ENCODE results near the gene MT1M. TPM values are rescaled to one million over a fixed set of nuclear protein-coding genes. Genes with fewer than 3 reads are reported as not detected.

Gene MT1M
- total RNA-seq, 2 experiments from 2014 or later, result not detected

- no peak overlapping the region for H3K4me3 Mint-ChIP-seq
- H3K36me3 Mint-ChIP-seq (ENCODE audit: low read depth), result no peaks in the 10 kb centered on the region
- peaks cover 27% of the 10 kb centered on the region for H3K4me1 Mint-ChIP-seq (ENCODE audit: low read depth)
- CTCF ChIA-PET, result interaction anchor here (0.9 to 2.3 kb wide), 6 partner anchors 13 to 71 kb away, joined by 3 to 9 read pairs (median 4); partner anchors contain the start of gene MT2A
- no peak overlapping the region for H3K27ac Mint-ChIP-seq
- peaks cover 73% of the 10 kb centered on the region for H3K27me3 Mint-ChIP-seq (ENCODE audit: low read depth)
- ATAC-seq (no peak), DNase-seq (no peak)
- POLR2A ChIA-PET, result interaction anchor here (1.0 to 1.6 kb wide), 2 partner anchors 12 kb away, joined by 3 to 4 read pairs; no protein-coding TSS in a partner anchor
- H3K9me3 Mint-ChIP-seq (ENCODE audit: insufficient read depth), result no peaks in the 10 kb centered on the region
Measured at GRCh38 chr16:56631197-56631596, 1.3 kb upstream of the MT1M start.

GRCh38 chr16:56631832-56632155, 665 bp upstream of the MT1M start:
- H3K4me1 Mint-ChIP-seq (ENCODE audit: low read depth), result peaks cover 29% of the 10 kb centered on the region
- ChIA-PET CTCF (interaction anchor here (1.1 to 2.3 kb wide), 2 partner anchors 12 to 31 kb away, joined by 3 to 6 read pairs; no protein-coding TSS in a partner anchor), POLR2A (no interaction called here)
- peak overlapping the region; percentile 56 for H3K4me3 Mint-ChIP-seq
- H3K36me3 Mint-ChIP-seq (ENCODE audit: low read depth), result no peaks in the 10 kb centered on the region
- no peak overlapping the region for H3K27ac Mint-ChIP-seq
- DNase-seq, result no peak
- H3K9me3 Mint-ChIP-seq (ENCODE audit: insufficient read depth), result no peaks in the 10 kb centered on the region
- ATAC-seq, result no peak
- peaks cover 79% of the 10 kb centered on the region for H3K27me3 Mint-ChIP-seq (ENCODE audit: low read depth)

GRCh38 chr16:56632848-56633365, 448 bp downstream of the MT1M start:
- peaks cover 32% of the 10 kb centered on the region for H3K4me1 Mint-ChIP-seq (ENCODE audit: low read depth)
- H3K4me3 Mint-ChIP-seq, result peak overlapping the region; percentile 55
- POLR2A ChIA-PET, result no interaction called here
- ATAC-seq (no peak), DNase-seq (no peak)
- no peak overlapping the region for H3K27ac Mint-ChIP-seq
- no peaks in the 10 kb centered on the region for H3K36me3 Mint-ChIP-seq (ENCODE audit: low read depth)
- H3K27me3 Mint-ChIP-seq (ENCODE audit: low read depth), result peaks cover 86% of the 10 kb centered on the region
- H3K9me3 Mint-ChIP-seq (ENCODE audit: insufficient read depth), result no peaks in the 10 kb centered on the region
- CTCF ChIA-PET, result no interaction called here

GRCh38 chr16:56633535-56633934, 1.1 kb downstream of the MT1M start:
- H3K4me1 Mint-ChIP-seq (ENCODE audit: low read depth), result peaks cover 36% of the 10 kb centered on the region
- POLR2A ChIA-PET, result interaction anchor here (1.7 kb wide), 1 partner anchor 8 kb away, joined by 6 read pairs; the partner anchor contains the start of gene MT1E
- H3K27ac Mint-ChIP-seq, result no peak overlapping the region

GRCh38 chr16:56634715-56635440, 2.4 kb downstream of the MT1M start:
- Mint-ChIP-seq H3K27me3 (ENCODE audit: low read depth) (peaks cover 91% of the 10 kb centered on the region), H3K9me3 (ENCODE audit: insufficient read depth) (no peaks in the 10 kb centered on the region), H3K27ac (no peak overlapping the region), H3K4me3 (peak overlapping the region; percentile 30), H3K36me3 (ENCODE audit: low read depth) (no peaks in the 10 kb centered on the region), H3K4me1 (ENCODE audit: low read depth) (peaks cover 38% of the 10 kb centered on the region)
- DNase-seq, result no peak
- ChIA-PET POLR2A (interaction anchor here (1.7 kb wide), 1 partner anchor 9 kb away, joined by 6 read pairs; the partner anchor contains the start of gene MT1E), CTCF (interaction anchor here (1.5 kb wide), 1 partner anchor 67 kb away, joined by 3 read pairs; no protein-coding TSS in a partner anchor)
- no peak for ATAC-seq

More at GRCh38 chr16:56633535-56633934, 1.1 kb downstream of the MT1M start:
- H3K27me3 Mint-ChIP-seq (ENCODE audit: low read depth), result peaks cover 89% of the 10 kb centered on the region
- ATAC-seq (no peak), DNase-seq (no peak)
- no peaks in the 10 kb centered on the region for H3K36me3 Mint-ChIP-seq (ENCODE audit: low read depth)
- CTCF ChIA-PET, result no interaction called here
- no peaks in the 10 kb centered on the region for H3K9me3 Mint-ChIP-seq (ENCODE audit: insufficient read depth)
- H3K4me3 Mint-ChIP-seq, result no peak overlapping the region

- CTCF ChIA-PET, result interaction anchor here (1.5 kb wide), 1 partner anchor 67 kb away, joined by 3 read pairs; no protein-coding TSS in a partner anchor
- POLR2A ChIA-PET, result interaction anchor here (0.6 to 1.7 kb wide), 2 partner anchors 10 to 60 kb away, joined by 3 to 6 read pairs; partner anchors contain the start of gene MT1E
Measured at GRCh38 chr16:56635441-56635967, 3.0 kb downstream of the MT1M start.

GRCh38 chr16:56636616-56637413, 4.4 kb downstream of the MT1M start:
- ATAC-seq, result no peak
- CTCF ChIA-PET, result interaction anchor here (0.7 kb wide), 1 partner anchor 11 kb away, joined by 3 read pairs; the partner anchor contains the start of gene MT1E
- no peaks in the 10 kb centered on the region for H3K9me3 Mint-ChIP-seq (ENCODE audit: insufficient read depth)
- no peak overlapping the region for H3K4me3 Mint-ChIP-seq
- H3K36me3 Mint-ChIP-seq (ENCODE audit: low read depth), result no peaks in the 10 kb centered on the region
- H3K27me3 Mint-ChIP-seq (ENCODE audit: low read depth), result peaks cover 89% of the 10 kb centered on the region
- H3K27ac Mint-ChIP-seq, result no peak overlapping the region
- POLR2A ChIA-PET, result interaction anchor here (1.0 kb wide), 1 partner anchor 46 kb away, joined by 3 read pairs; no protein-coding TSS in a partner anchor
- peaks cover 35% of the 10 kb centered on the region for H3K4me1 Mint-ChIP-seq (ENCODE audit: low read depth)
- no peak for DNase-seq

More at GRCh38 chr16:56635441-56635967, 3.0 kb downstream of the MT1M start:
- peaks cover 38% of the 10 kb centered on the region for H3K4me1 Mint-ChIP-seq (ENCODE audit: low read depth)
- no peak overlapping the region for H3K27ac Mint-ChIP-seq
- H3K4me3 Mint-ChIP-seq, result peak overlapping the region; percentile 40
- ATAC-seq (peak; percentile 11), DNase-seq (no peak)
- H3K27me3 Mint-ChIP-seq (ENCODE audit: low read depth), result peaks cover 91% of the 10 kb centered on the region
- no peaks in the 10 kb centered on the region for H3K36me3 Mint-ChIP-seq (ENCODE audit: low read depth)
- H3K9me3 Mint-ChIP-seq (ENCODE audit: insufficient read depth), result no peaks in the 10 kb centered on the region

GRCh38 chr16:56637814-56638750, 5.6 kb downstream of the MT1M start, which contains the start of gene MT1A:
Gene MT1A (plus strand): TSS chr16:56638666. CDS start chr16:56638739, 73 bp downstream.
- Mint-ChIP-seq H3K9me3 (ENCODE audit: insufficient read depth) (no peaks in the 10 kb centered on the region), H3K36me3 (ENCODE audit: low read depth) (no peaks in the 10 kb centered on the region), H3K4me3 (peak within 1 kb of the TSS; percentile 62), H3K27me3 (ENCODE audit: low read depth) (peaks cover 88% of the 10 kb centered on the region), H3K27ac (no peak within 1 kb of the TSS), H3K4me1 (ENCODE audit: low read depth) (peaks cover 38% of the 10 kb centered on the region)
- POLR2A ChIA-PET, result no interaction called here
- peak; percentile 54 for ATAC-seq
- no peak for DNase-seq
- CTCF ChIA-PET, result interaction anchor here (0.9 kb wide), 1 partner anchor 64 kb away, joined by 3 read pairs; no protein-coding TSS in a partner anchor

GRCh38 chr16:56639045-56639444, 6.6 kb downstream of the MT1M start:
- POLR2A ChIA-PET, result interaction anchor here (1.0 kb wide), 1 partner anchor 11 kb away, joined by 3 read pairs; no protein-coding TSS in a partner anchor
- no peaks in the 10 kb centered on the region for H3K36me3 Mint-ChIP-seq (ENCODE audit: low read depth)
- no peaks in the 10 kb centered on the region for H3K9me3 Mint-ChIP-seq (ENCODE audit: insufficient read depth)
- H3K4me1 Mint-ChIP-seq (ENCODE audit: low read depth), result peaks cover 47% of the 10 kb centered on the region
- ATAC-seq (no peak), DNase-seq (no peak)
- no peak overlapping the region for H3K4me3 Mint-ChIP-seq
- H3K27ac Mint-ChIP-seq, result no peak overlapping the region
- H3K27me3 Mint-ChIP-seq (ENCODE audit: low read depth), result peaks cover 81% of the 10 kb centered on the region
- CTCF ChIA-PET, result no interaction called here

GRCh38 chr16:56640076-56640475, 7.6 kb downstream of the MT1M start:
- CTCF ChIA-PET, result interaction anchor here (0.9 kb wide), 1 partner anchor 61 kb away, joined by 4 read pairs; no protein-coding TSS in a partner anchor

More at GRCh38 chr16:56640076-56640475, 7.6 kb downstream of the MT1M start:
- H3K4me1 Mint-ChIP-seq (ENCODE audit: low read depth), result peaks cover 47% of the 10 kb centered on the region
- no peaks in the 10 kb centered on the region for H3K9me3 Mint-ChIP-seq (ENCODE audit: insufficient read depth)
- H3K27me3 Mint-ChIP-seq (ENCODE audit: low read depth), result peaks cover 73% of the 10 kb centered on the region
- H3K4me3 Mint-ChIP-seq, result no peak overlapping the region
- POLR2A ChIA-PET, result interaction anchor here (1.0 to 1.9 kb wide), 2 partner anchors 12 to 15 kb away, joined by 3 to 7 read pairs; partner anchors contain the start of gene MT1E
- H3K27ac Mint-ChIP-seq, result no peak overlapping the region
- H3K36me3 Mint-ChIP-seq (ENCODE audit: low read depth), result no peaks in the 10 kb centered on the region
- ATAC-seq, result no peak
- DNase-seq, result no peak
